ENCODE measurements around the gene MFSD8. TPM values are rescaled to one million over a fixed set of nuclear protein-coding genes. Genes with fewer than 3 reads are reported as not detected.
"Not testable (repeated sequence)": the region's sequence is repeated elsewhere in the genome, so short reads cannot be mapped to it uniquely, and the experiment has no call there.

The MFSD8 gene
- total RNA-seq = 13.2 and 13.9 TPM in 2 replicates

GRCh38 chr4:127965062-127965802 is at the start of gene MFSD8, which contains the start of gene ABHD18:
TSS of gene MFSD8 (minus strand) at chr4:127965173. CDS start at chr4:127965133, 40 bp downstream.
TSS of gene ABHD18 (plus strand) at chr4:127965406. CDS start at chr4:127982956, 17,550 bp downstream.
- DNase-seq (ENCODE audit: low read depth, low spot score) = peak; percentile 93

- DNase-seq (ENCODE audit: low read depth, low spot score) = no peak
These were observed 44.5 kb upstream of the MFSD8 start for GRCh38 chr4:128009428-128009827.

- no peak for DNase-seq (ENCODE audit: low read depth, low spot score)
These were observed 41.6 kb upstream of the MFSD8 start for GRCh38 chr4:128006592-128006991.

GRCh38 chr4:127997534-127998388 is 32.8 kb upstream of the MFSD8 start:
- DNase-seq (ENCODE audit: low read depth, low spot score) = no peak

GRCh38 chr4:127996521-127996920 is 31.5 kb upstream of the MFSD8 start:
- DNase-seq (ENCODE audit: low read depth, low spot score) = not testable (repeated sequence)

- DNase-seq (ENCODE audit: low read depth, low spot score) = no peak
These were observed 30.8 kb upstream of the MFSD8 start for GRCh38 chr4:127995776-127996175.

- no peak for DNase-seq (ENCODE audit: low read depth, low spot score)
These were observed 28.2 kb upstream of the MFSD8 start for GRCh38 chr4:127993151-127993550.

GRCh38 chr4:127988638-127989037 is 23.7 kb upstream of the MFSD8 start:
- no peak for DNase-seq (ENCODE audit: low read depth, low spot score)

- DNase-seq (ENCODE audit: low read depth, low spot score) = no peak
These were observed 21.0 kb upstream of the MFSD8 start for GRCh38 chr4:127985989-127986388.

- no peak for DNase-seq (ENCODE audit: low read depth, low spot score)
These were observed 17.5 kb upstream of the MFSD8 start for GRCh38 chr4:127982445-127982844.

- DNase-seq (ENCODE audit: low read depth, low spot score) = no peak
These were observed 14.0 kb upstream of the MFSD8 start for GRCh38 chr4:127978930-127979329.

- DNase-seq (ENCODE audit: low read depth, low spot score) = no peak
These were observed 10.3 kb upstream of the MFSD8 start for GRCh38 chr4:127975121-127975770.

GRCh38 chr4:127970925-127971324 is 6.0 kb upstream of the MFSD8 start:
- not testable (repeated sequence) for DNase-seq (ENCODE audit: low read depth, low spot score)

- DNase-seq (ENCODE audit: low read depth, low spot score) = no peak
These were observed 3.6 kb upstream of the MFSD8 start for GRCh38 chr4:127968586-127968985.

- DNase-seq (ENCODE audit: low read depth, low spot score) = no peak
These were observed 2.3 kb upstream of the MFSD8 start for GRCh38 chr4:127967141-127967775.

- DNase-seq (ENCODE audit: low read depth, low spot score) = no peak
These were observed 816 bp upstream of the MFSD8 start for GRCh38 chr4:127965803-127966175.

- not testable (repeated sequence) for DNase-seq (ENCODE audit: low read depth, low spot score)
These were observed 429 bp downstream of the MFSD8 start for GRCh38 chr4:127964426-127965061.

- not testable (repeated sequence) for DNase-seq (ENCODE audit: low read depth, low spot score)
These were observed 1.2 kb downstream of the MFSD8 start for GRCh38 chr4:127963633-127964398.

GRCh38 chr4:127959794-127960193 is 5.2 kb downstream of the MFSD8 start:
- DNase-seq (ENCODE audit: low read depth, low spot score) = no peak

GRCh38 chr4:127957105-127957504 is 7.9 kb downstream of the MFSD8 start:
- DNase-seq (ENCODE audit: low read depth, low spot score) = no peak

All from pulmonary artery endothelial cell (primary cell).